Cardiac fibroblast (primary cell): ENCODE results near the gene SSTR3.
A peak's percentile ranks its signal among the peaks of the same experiment; 100 is the strongest.

Source experiments
- DNase-seq, 2 donors: peaks; one replicate each; pipeline versions ENCODE4 v3.0.0 to v3.0.0-alpha.2; 2010; ENCODE audit warnings: low read depth in 2 of 2
- H3K4me3 ChIP-seq, 2 donors: replicated peaks in 1 of 2; 1 replicate in 1 of 2; 2 replicates in 1 of 2; pipeline ENCODE4 v1.5.1; 2011; ENCODE audit warnings: low read depth in 2 of 2, low read length in 2 of 2, mild to moderate bottlenecking in 2 of 2, moderate library complexity in 1 of 2
- TF ChIP-seq, protein P1 (sequence below): IDR thresholded peaks from one replicate; pipeline ENCODE4 v1.5.1; 2011; ENCODE audit warnings: low read depth, mild to moderate bottlenecking, low read length, inconsistent platforms

SSTR3 gene

GRCh38 chr22:37156686-37157435 is 55.4 kb downstream of the SSTR3 start:
- TF ChIP-seq, protein P1, sequence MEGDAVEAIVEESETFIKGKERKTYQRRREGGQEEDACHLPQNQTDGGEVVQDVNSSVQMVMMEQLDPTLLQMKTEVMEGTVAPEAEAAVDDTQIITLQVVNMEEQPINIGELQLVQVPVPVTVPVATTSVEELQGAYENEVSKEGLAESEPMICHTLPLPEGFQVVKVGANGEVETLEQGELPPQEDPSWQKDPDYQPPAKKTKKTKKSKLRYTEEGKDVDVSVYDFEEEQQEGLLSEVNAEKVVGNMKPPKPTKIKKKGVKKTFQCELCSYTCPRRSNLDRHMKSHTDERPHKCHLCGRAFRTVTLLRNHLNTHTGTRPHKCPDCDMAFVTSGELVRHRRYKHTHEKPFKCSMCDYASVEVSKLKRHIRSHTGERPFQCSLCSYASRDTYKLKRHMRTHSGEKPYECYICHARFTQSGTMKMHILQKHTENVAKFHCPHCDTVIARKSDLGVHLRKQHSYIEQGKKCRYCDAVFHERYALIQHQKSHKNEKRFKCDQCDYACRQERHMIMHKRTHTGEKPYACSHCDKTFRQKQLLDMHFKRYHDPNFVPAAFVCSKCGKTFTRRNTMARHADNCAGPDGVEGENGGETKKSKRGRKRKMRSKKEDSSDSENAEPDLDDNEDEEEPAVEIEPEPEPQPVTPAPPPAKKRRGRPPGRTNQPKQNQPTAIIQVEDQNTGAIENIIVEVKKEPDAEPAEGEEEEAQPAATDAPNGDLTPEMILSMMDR: no peak
- H3K4me3 ChIP-seq: no peak overlapping the region
- DNase-seq: no peak

- no peak for DNase-seq
- no peak overlapping the region for H3K4me3 ChIP-seq
- TF ChIP-seq, protein P1: no peak
These were observed 56.3 kb downstream of the SSTR3 start for GRCh38 chr22:37155971-37156370.

DNA sequence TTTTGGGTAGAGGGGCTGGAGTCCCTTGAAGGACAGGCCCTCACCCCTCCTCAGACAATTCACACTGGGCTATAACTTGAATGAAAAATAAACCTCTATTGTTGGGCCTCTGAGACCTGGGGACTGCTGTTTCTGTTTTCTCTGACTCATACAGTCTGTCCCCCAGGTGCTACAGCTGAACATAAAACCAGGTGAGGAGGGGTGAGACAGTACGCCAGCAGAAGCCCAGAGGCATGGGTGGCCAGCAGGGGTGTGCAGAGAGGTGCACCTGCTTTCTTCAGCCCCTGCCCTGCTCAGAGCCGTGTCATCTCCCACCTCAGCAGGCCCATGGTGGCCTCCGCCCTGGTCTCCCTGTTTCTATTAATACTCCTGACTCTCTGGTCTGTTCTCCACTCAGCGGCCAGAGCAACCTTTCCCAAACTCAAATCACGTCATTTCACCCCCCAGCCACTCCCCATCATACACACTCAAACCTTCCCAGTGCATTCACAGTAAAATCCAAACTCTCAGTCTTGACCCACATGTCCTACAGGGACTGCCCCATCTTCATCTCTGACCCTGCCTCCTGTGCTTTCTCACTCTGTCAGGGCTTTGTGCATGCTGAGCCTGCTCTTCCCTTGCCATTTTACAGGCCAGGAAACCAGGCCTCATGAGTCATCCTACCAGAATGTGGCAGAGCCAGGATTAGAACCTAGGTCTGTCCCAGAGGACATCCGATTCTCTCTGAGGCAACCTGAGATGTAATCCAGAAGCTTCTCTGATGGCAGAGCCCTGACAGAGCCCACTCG is 57.2 kb downstream of the SSTR3 start:
- peak in 1 of 2 donors; percentile 49 for DNase-seq
- TF ChIP-seq, protein P1: no peak
- no peak overlapping the region for H3K4me3 ChIP-seq
